GM19099 (cell line): ENCODE results near the gene CDC42BPB.

Experiments used
- POLR2A ChIP-seq: IDR thresholded peaks from 3 replicates; pipeline ENCODE4 v1.6.1; 2011; ENCODE audit warnings: low read depth; ENCODE audit not compliant: insufficient read length; ENCODE audit errors: extremely low read depth

Gene CDC42BPB

DNA sequence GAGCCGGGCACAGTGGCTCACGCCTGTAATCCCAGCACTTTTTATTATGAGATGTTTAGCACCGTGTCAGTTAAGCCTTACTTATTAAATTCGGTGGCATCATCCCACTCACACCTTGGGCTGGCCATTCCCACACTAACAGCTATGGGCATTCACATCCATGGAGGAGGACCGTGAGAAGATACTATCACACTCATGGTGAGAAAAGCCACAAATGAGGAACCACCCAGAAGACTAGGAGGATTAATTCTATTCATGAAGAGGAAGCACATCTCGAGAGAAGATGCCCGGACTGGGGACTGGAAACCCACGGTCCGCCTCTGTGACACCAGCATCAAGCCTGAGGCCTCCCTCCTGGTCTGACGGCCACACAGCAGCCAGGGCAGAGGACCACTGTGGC lies 4.9 kb downstream of the CDC42BPB start:
- no peak for TF ChIP-seq POLR2A

DNA sequence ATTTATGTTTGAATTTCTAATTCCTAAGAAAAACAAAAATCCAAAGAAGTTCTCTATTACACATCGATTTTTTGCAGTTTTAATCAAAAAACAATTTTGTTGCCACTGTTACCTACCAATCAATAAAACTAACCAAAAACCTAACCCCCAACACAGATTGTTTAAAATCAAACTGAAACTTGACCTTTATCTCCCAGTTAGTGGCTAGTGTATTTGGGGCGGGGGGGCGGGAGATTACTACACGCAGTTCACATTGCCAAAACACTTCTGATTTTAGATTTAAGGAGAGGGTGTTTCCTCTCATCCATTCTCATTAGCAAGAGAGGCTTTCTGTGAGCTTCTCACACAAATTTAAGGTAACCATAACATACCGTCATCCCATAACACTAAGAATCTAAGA lies 6.4 kb downstream of the CDC42BPB start:
- no peak for TF ChIP-seq POLR2A

DNA sequence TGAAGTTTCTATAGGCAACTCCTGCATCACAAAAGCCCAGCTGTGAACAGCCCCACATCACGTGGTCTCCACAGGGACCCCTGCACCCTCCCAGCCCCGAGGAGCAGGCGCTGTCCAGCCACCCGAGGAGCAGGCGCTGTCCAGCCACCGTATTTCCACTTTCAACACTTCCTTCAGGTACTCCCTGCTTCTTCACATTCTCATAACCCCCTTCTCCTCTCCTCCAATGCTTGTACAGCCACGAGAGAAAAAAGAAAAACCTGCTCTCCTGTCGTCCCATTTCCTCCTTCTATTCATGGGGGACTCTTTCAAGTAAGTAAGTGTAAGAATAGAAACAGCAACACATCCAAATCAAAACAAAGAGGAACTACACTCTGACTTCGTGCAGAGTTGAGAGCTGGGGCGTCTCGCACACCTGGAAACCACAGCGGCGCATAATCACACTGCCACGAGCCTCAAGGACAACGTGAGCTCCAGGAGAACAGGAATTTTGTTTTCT lies 11.9 kb downstream of the CDC42BPB start:
- TF ChIP-seq POLR2A, result no peak

DNA sequence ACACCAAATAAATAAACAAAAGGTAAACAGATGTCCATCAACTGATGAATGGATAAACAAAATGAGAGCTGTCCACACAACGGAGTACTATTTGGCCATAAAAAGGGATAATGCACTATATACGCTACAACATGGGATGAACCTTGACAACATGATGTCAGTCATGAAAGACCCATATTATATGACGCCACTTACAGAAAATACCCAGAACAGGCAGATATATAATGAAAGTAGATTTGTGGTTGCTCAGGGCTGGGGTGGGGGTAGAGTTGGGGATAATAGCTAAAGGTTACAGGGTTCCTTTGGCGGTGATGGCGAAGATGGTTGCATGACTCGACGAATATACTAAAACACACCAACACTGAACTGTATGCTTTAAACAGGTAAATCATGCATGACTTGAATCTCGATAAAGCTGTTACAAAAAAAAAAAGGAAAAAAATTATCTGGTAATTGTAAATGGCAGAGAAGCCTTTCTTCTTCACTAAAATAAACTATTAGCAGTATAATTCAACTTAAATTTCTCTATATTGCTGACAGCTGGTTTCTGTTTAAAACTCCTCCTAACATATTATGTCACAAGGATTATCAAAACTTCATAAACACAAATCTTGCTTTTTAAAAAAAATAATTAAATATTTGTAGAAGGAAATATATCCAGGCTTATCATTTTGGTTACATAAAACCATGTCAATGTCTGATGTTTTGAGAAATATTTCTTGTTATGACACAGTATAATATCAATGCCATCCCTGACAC lies 13.9 kb downstream of the CDC42BPB start:
- TF ChIP-seq POLR2A, result no peak

DNA sequence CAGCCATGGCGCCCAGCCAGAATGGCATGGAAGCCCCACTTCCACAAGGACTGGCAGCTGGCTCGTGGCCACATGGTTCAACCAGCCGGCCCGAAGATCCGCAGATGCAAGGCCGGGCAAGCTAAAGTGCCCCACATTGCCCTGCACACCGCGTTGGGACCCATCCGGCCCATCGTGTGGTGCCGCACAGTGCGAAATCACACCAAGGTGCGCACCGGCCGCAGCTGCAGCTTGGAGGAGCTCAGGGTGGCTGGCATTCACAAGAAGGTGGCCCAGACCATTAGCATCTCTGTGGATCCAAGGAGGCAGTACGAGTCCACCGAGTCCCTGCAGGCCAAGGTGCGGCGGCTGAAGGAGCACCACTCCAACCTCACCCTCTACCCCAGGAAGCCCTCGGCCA lies 15.9 kb downstream of the CDC42BPB start:
- TF ChIP-seq POLR2A, result no peak

DNA sequence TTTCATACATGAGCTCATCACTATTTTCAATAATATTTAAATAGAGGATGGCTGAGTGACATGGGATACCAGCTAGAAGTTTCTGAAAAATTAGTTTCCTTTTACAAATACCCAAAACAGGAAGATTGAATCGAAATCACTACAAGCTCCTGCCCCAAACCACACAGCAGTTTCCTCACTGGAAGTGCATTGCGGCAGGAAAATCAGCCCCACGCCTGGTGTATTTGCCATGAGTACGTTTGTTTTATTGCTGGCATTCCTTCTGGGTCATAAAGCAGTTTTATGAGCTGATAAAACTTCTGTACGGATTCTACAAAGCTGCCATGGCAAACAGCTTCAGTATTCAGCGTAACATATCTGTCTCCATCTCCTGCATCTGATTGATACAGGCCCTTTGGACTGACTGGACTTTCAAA lies 23.7 kb downstream of the CDC42BPB start:
- no peak for TF ChIP-seq POLR2A

DNA sequence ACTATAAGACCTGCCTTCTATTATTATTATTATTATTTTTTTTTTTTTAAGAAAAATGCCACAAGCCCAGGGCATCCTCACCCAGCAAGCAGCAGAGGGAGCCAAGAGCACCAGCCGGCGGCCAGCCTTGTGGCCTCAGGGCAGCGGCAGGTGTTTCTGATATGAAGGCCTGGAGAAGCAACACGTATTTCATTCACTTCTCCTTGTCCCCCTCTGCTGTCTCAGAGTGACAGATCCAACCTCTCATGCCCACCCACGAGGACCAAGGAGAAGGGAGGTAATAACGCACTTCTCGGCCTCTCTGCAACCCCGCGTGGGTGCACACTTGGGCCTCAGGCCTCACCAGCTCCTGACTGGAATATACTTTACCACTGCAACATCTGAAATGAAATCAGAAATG lies 25.4 kb downstream of the CDC42BPB start:
- TF ChIP-seq POLR2A, result no peak

DNA sequence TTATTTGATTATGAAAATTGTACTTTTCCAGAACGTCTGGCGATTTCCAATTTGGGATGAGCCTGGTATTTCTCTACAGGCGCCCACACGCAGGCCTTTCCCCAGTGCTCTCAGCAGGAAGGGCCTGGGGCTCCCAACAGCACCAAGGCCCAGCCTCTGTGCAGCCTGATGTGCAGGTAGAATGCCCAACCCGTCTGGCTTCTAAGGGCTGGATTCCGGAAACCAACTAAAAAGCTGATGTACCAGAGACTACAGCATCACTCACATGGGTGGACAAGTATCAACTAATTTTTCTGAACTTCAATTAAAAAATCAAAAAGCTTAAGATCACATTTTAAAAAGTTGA lies 25.8 kb downstream of the CDC42BPB start:
- no peak for TF ChIP-seq POLR2A

DNA sequence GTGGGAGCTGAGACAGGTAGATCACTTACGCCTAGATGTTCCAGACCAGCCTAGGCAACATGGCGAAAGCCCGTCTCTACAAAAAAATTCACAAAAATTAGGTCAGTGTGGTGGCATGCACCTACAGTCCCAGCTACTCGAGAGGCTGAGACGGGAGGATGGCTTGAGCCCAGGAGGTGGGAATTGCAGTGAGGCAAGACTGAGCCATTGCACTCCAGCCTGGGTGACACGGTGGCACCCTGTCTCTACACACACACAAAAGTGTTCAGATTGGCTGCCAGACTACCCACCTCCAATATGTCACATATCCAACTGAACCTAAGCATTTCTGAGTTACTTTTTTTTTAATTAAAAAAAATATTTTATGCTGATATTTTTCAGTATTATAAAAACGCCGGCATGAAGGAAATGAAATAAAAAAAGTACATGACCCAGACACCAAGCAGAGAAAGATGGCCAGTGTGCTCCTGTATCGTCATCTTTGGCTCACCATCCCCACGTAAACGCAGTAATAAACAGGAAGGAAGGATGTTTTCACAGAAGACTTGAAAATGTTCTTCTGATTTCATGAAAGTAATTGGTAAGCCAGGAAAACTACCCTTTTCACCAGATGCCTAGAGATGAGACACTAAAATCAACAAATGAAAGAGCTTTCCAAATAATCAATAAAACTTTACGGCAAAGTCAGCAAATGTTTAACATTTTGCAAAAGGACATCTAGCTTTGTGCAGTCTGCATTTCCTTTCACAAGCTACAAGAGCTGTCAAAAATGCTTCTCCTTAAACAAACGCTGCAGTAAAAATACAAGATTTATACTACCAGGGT lies 26.4 kb downstream of the CDC42BPB start:
- TF ChIP-seq POLR2A, result no peak

DNA sequence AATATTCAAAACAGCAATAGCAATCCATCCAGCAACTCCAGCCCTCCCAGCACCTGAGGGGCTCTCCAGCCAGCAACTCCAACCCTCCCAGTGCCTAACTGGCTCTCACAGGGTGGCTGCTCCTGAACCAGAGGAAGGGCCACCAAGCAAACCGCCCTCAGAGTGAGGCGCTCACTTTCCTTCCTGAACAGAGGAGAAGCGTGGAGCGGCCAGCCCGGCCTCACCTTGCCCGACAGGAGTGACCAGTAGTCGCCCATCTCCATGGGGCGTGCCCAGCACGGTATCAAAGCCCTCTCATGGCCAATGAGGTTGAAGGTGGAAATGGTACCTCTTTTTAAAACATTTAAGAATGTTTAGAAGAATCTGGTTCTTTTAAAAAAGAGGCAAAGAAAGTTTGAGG lies 27.4 kb downstream of the CDC42BPB start:
- TF ChIP-seq POLR2A, result no peak

DNA sequence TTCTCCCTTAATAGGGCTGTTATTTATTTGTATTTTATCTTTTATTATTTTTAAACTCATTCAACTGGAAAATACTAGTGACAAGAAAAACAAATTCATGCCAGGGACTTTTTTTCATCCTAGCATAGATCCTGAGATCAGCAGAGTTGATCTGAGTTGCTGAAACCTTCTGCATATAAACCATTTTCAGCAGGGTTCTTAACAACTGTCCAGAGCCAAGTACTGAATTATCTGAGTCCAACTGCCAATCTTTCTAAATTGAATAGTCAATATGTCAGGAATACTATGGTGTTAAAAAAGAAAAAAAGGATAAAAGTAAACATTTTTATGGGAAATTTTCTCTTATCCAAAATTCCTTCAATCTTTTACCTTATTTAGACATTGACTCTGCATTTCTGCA lies 28.6 kb downstream of the CDC42BPB start:
- TF ChIP-seq POLR2A, result no peak

DNA sequence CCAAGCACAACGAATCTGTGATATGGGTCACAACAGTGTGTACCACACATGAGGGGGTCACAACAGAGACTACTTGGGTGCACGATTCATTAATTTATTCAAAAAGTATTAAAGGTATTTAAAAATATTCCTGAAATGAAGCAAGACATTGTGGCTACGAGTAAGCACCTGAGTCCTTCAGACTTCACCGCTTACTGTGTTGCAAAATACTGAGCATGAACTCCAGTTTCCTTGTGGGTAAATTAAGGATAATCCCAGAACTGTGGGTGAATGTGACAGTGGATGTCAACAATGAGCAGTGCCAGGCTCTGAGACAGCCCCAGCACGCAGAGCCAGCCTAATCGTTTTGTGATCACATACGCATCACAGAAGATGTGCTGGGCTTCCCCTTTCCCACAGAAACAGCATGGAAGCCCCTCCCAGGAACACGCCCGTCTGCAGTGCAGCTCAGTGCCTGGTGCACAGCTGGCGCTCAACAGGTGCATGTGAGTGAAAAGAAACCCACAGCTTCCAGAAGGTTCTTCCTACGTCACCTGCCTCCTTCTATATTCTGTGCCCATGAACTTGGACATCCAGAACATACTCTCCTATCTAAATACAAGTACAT lies 29.1 kb downstream of the CDC42BPB start:
- no peak for TF ChIP-seq POLR2A

DNA sequence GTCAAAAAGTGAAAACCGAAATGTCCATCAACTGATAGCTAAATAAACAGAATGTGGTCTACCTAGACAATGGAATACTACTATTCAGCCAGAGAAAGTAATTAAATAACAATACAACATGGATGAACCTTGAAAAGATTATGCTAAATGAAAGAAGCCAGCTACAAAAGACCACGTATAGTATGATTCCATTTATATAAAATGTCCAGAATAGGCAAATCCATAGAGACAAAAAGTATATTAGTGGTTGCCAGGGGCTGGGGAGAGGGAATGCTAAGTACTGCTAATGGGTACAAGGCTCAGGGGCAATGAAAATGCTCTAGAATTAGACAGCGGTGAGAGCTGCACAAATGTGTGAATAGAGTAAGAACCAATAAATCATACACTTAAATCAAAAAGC lies 29.9 kb downstream of the CDC42BPB start:
- no peak for TF ChIP-seq POLR2A

DNA sequence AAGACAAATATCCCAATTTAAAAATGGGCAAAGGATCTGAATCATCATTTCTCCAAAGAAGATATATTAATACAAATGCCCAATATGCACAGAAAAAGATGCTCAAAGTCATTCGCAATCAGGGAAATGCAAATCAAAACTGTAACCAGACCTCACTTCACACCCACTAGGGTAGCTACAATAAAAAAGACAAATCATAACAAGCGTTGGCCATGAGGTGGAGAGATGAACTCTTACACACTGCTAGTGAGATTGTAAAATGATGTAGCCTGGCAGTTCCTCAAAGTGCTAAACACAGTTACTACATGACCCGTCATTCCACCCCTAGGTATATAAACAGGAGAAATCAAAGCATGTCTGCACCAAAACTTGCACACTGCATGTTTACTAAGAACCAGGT lies 30.4 kb downstream of the CDC42BPB start:
- no peak for TF ChIP-seq POLR2A

DNA sequence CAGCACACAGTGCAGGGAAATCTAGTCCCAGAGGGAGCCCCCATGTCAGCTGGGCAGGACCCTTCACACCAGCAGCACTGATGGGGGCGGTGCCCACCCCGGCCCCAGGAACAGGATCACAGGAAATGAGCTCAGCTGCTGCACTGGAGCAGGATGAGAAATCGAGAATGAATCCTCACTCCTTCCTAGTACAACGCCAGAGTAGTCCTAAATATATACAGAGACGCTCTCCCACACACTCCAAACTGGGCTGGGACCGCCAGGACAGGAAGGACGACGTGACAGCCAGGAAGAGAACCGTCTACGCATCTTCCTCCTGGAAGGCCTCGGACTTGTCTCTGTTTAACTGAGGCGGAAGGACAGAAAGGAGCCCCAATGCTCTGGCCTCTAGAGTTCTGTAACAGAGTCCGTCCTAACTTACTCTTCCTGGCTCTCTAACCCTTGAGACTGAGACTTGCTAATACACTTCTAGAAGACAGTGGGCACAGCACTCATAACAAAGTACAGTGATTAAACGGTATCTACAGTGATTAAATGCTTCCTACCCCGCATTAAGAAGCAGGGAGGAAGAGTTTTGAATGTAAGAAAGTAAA lies 33.4 kb downstream of the CDC42BPB start:
- no peak for TF ChIP-seq POLR2A
